PFSK-1 (cell line): ENCODE results near the gene GP1BA.

Experiments used
- FOXP2 ChIP-seq: optimal IDR thresholded peaks from 2 replicates; pipeline ENCODE3; 2011; ENCODE audit warnings: borderline replicate concordance, control low read depth, inconsistent platforms; ENCODE audit not compliant: insufficient read depth; ENCODE audit errors: extremely low read length, extremely low read depth
- POLR2AphosphoS5 ChIP-seq: IDR thresholded peaks from 2 replicates; pipeline ENCODE4 v1.6.1; 2012; ENCODE audit warnings: low read depth, mild to moderate bottlenecking, control low read depth, low read length, moderate library complexity
- REST ChIP-seq, 2 experiments: IDR thresholded peaks; 2 replicates each; pipeline versions ENCODE4 v1.6.1 to v1.8.0; 2011 to 2012; ENCODE audit warnings: low read depth in 2 of 2, low read length in 2 of 2, control low read depth in 1 of 2, inconsistent platforms in 1 of 2, mild to moderate bottlenecking in 1 of 2, moderate library complexity in 1 of 2; ENCODE audit not compliant: insufficient read depth in 1 of 2
- SIN3A ChIP-seq: IDR thresholded peaks from 2 replicates; pipeline ENCODE4 v1.6.1; 2012; ENCODE audit warnings: mild to moderate bottlenecking, low read length, moderate library complexity, borderline replicate concordance; ENCODE audit not compliant: insufficient read depth
- TAF1 ChIP-seq: IDR thresholded peaks from 2 replicates; pipeline ENCODE4 v1.6.1; 2012; ENCODE audit warnings: low read length, control low read depth, borderline replicate concordance; ENCODE audit not compliant: insufficient read depth

GP1BA gene

GRCh38 chr17:4928881-4929280 is 3.2 kb upstream of the GP1BA start:
- TF ChIP-seq REST (IDR thresholded peaks at IDR 0.05; ENCODE audit: insufficient read depth in 1 of 2, low read depth in 2 of 2, low read length in 2 of 2) (no peak), FOXP2 (no peak), TAF1 (no peak), POLR2AphosphoS5 (no peak), SIN3A (no peak)

GRCh38 chr17:4932756-4933155 is 679 bp downstream of the GP1BA start:
- no peak for TF ChIP-seq TAF1
- no peak for TF ChIP-seq POLR2AphosphoS5
- no peak for TF ChIP-seq FOXP2
- no peak for TF ChIP-seq REST (IDR thresholded peaks at IDR 0.05; ENCODE audit: insufficient read depth in 1 of 2, low read depth in 2 of 2, low read length in 2 of 2)
- no peak for TF ChIP-seq SIN3A

- TF ChIP-seq TAF1 (no peak), FOXP2 (no peak), REST (IDR thresholded peaks at IDR 0.05; ENCODE audit: insufficient read depth in 1 of 2, low read depth in 2 of 2, low read length in 2 of 2) (no peak), POLR2AphosphoS5 (no peak), SIN3A (no peak)
These were observed 1.6 kb downstream of the GP1BA start for GRCh38 chr17:4933646-4934045.

- peak; percentile 28 to 68; a peak in 2 of 4 replicates for TF ChIP-seq REST (IDR thresholded peaks at IDR 0.05; ENCODE audit: insufficient read depth in 1 of 2, low read depth in 2 of 2, low read length in 2 of 2)
- no peak for TF ChIP-seq SIN3A
- TF ChIP-seq POLR2AphosphoS5: peak; percentile 75
- TF ChIP-seq FOXP2: peak; percentile 41
These were observed 2.3 kb downstream of the GP1BA start for GRCh38 chr17:4934173-4934979.
